Sigmoid colon (tissue), 7 donors: ENCODE measurements around the gene MAN2A1. TPM values are rescaled to one million over a fixed set of nuclear protein-coding genes. Genes with fewer than 3 reads are reported as not detected.

ENCODE experiments used
- DNase-seq: peaks from one replicate; pipeline ENCODE4 v3.0.0-alpha.2; 2019
- H3K27ac ChIP-seq, 4 donors: fragments of 200-600 bp; sonication (generic); one replicate each; pipeline ENCODE4 v1.5.1; 2016 to 2019; ENCODE audit warnings: mild to moderate bottlenecking in 1 of 4
- H3K27me3 ChIP-seq, 3 donors: fragments of 200-600 bp; sonication (generic); one replicate each; pipeline ENCODE4 v1.5.1; 2019; ENCODE audit warnings: mild to moderate bottlenecking in 1 of 3
- H3K36me3 ChIP-seq, 4 donors: fragments of 200-600 bp; sonication (generic); one replicate each; pipeline ENCODE4 v1.5.1; 2016 to 2019
- H3K4me1 ChIP-seq, 4 donors: fragments of 200-600 bp; sonication (generic); one replicate each; pipeline ENCODE4 v1.5.1; 2017 to 2019
- H3K4me3 ChIP-seq, 4 donors: fragments of 200-600 bp; sonication (generic); one replicate each; pipeline ENCODE4 v1.5.1; 2017 to 2019; ENCODE audit warnings: mild to moderate bottlenecking in 2 of 4, moderate library complexity in 1 of 4
- H3K9me3 ChIP-seq, 4 donors: fragments of 200-600 bp in 3 of 4; sonication (generic) in 3 of 4; one replicate each; pipeline versions ENCODE4 v1.5.1 to v1.6.1; 2013 to 2019
- CTCF ChIP-seq, 4 experiments: fragments of 450-650 bp in 3 of 4; fragments of 200-600 bp in 1 of 4; IDR thresholded peaks; one replicate each; pipeline ENCODE4 v1.5.1; 2016 to 2019; ENCODE audit warnings: antibody characterized with exemption in 4 of 4, mild to moderate bottlenecking in 3 of 4, moderate library complexity in 2 of 4
- EP300 ChIP-seq, 4 donors: sonication (generic); formaldehyde crosslinking; IDR thresholded peaks; one replicate each; pipeline ENCODE4 v1.6.1; 2017; ENCODE audit warnings: antibody characterized with exemption in 4 of 4
- POLR2A ChIP-seq, 2 donors: fragments of 450-650 bp; IDR thresholded peaks; one replicate each; pipeline ENCODE4 v1.6.1; 2016; ENCODE audit warnings: antibody characterized with exemption in 2 of 2, mild to moderate bottlenecking in 2 of 2, moderate library complexity in 2 of 2
- POLR2AphosphoS5 ChIP-seq, 4 donors: sonication (generic); formaldehyde crosslinking; IDR thresholded peaks; one replicate each; pipeline ENCODE4 v1.6.1; 2017; ENCODE audit warnings: antibody characterized with exemption in 4 of 4
- WGBS, 2 donors: extraction: QIAGEN DNeasy Blood & Tissue Kit; methylation state at CpG; one replicate each; pipeline ENCODE4 v1.1.7; 2013; 5-methylcytosine and 5-hydroxymethylcytosine counted together
- intact Hi-C: fragments of 100-400 bp; cut with DNase I; formaldehyde crosslinking; loops from one replicate; pipeline ENCODE4 v1.15.1; 2023
- polyA plus RNA-seq, 3 donors: library from polyadenylated mRNA; stranded (reverse); fragments of 200-250 nt; gene quantifications; one replicate each; pipeline ENCODE4 v1.2.3, GENCODE V29; 2013
- total RNA-seq, 4 donors: library from RNA; depleted of rRNA; stranded (reverse); fragments of >200 nt; gene quantifications; one replicate each; pipeline ENCODE4 v1.1.0, GENCODE V29; 2016
- donor health status: healthy with polysubstance abuse.
- donor health status: Bipolar disorder and iron deficiency.
- donor health status: healthy.

The MAN2A1 gene
- total and polyA plus RNA-seq, 7 donors, result 3.6 to 58.4 (median 40.2) TPM

- WGBS, 2 donors, result 69 to 90% methylated on average over 8 of the region's 8 CpGs
- Histone ChIP-seq H3K9me3 (no peaks in the 10 kb centered on the region), H3K27ac (no peak overlapping the region), H3K4me1 (peaks cover 0 to 12% (median 7%) of the 10 kb centered on the region in 4 donors), H3K36me3 (peaks cover 3 to 38% (median 13%) of the 10 kb centered on the region in 4 donors), H3K4me3 (no peak overlapping the region), H3K27me3 (no peaks in the 10 kb centered on the region)
- intact Hi-C loops, result no loop called here
- DNase-seq, result no peak
- no peak for TF ChIP-seq POLR2A (IDR thresholded peaks at IDR 0.05)
These were observed 167.8 kb downstream of the MAN2A1 start for GRCh38 chr5:109857405-109858031.

- Histone ChIP-seq H3K36me3 (peaks cover 3 to 38% (median 13%) of the 10 kb centered on the region in 4 donors), H3K9me3 (no peaks in the 10 kb centered on the region), H3K27me3 (no peaks in the 10 kb centered on the region), H3K4me3 (no peak overlapping the region), H3K4me1 (peaks cover 0 to 13% (median 11%) of the 10 kb centered on the region in 4 donors), H3K27ac (no peak overlapping the region)
- TF ChIP-seq POLR2AphosphoS5 (IDR thresholded peaks at IDR 0.05) (no peak), EP300 (IDR thresholded peaks at IDR 0.05) (no peak), CTCF (IDR thresholded peaks at IDR 0.05) (no peak), POLR2A (IDR thresholded peaks at IDR 0.05) (no peak)
- no peak for DNase-seq
- intact Hi-C loops, result no loop called here
These were observed 169.8 kb downstream of the MAN2A1 start for GRCh38 chr5:109859537-109859936.

GRCh38 chr5:109862301-109862700, 172.6 kb downstream of the MAN2A1 start:
- WGBS, 2 donors, result 87 to 98% methylated on average over 2 of the region's 2 CpGs
- H3K36me3 ChIP-seq, result peaks cover 0 to 19% (median 13%) of the 10 kb centered on the region in 4 donors
- H3K4me1 ChIP-seq, result peaks cover 0 to 21% (median 19%) of the 10 kb centered on the region in 4 donors
- H3K27me3 ChIP-seq, result no peaks in the 10 kb centered on the region
- intact Hi-C loops, result no loop called here
- TF ChIP-seq POLR2A (IDR thresholded peaks at IDR 0.05) (no peak), POLR2AphosphoS5 (IDR thresholded peaks at IDR 0.05) (no peak), EP300 (IDR thresholded peaks at IDR 0.05) (no peak), CTCF (IDR thresholded peaks at IDR 0.05) (no peak)
- no peak overlapping the region for H3K4me3 ChIP-seq
- no peaks in the 10 kb centered on the region for H3K9me3 ChIP-seq
- no peak overlapping the region for H3K27ac ChIP-seq
- DNase-seq, result no peak

GRCh38 chr5:109863752-109864151, 174.0 kb downstream of the MAN2A1 start:
- DNase-seq, result no peak
- intact Hi-C loops, result no loop called here
- H3K27me3 ChIP-seq, result no peaks in the 10 kb centered on the region
- H3K4me3 ChIP-seq, result no peak overlapping the region
- TF ChIP-seq EP300 (IDR thresholded peaks at IDR 0.05) (no peak), POLR2A (IDR thresholded peaks at IDR 0.05) (no peak), CTCF (IDR thresholded peaks at IDR 0.05) (no peak), POLR2AphosphoS5 (IDR thresholded peaks at IDR 0.05) (no peak)
- H3K36me3 ChIP-seq, result peaks cover 0 to 18% (median 8%) of the 10 kb centered on the region in 4 donors
- H3K27ac ChIP-seq, result peak overlapping the region in 1 of 4 donors; percentile 12
- H3K4me1 ChIP-seq, result peaks cover 0 to 21% (median 19%) of the 10 kb centered on the region in 4 donors
- WGBS, 2 donors, result 81 to 95% methylated on average over 1 of the region's 1 CpG
- no peaks in the 10 kb centered on the region for H3K9me3 ChIP-seq

- no peak for TF ChIP-seq POLR2A (IDR thresholded peaks at IDR 0.05)
- no peak for TF ChIP-seq EP300 (IDR thresholded peaks at IDR 0.05)
- TF ChIP-seq CTCF (IDR thresholded peaks at IDR 0.05), result no peak
- no peak for TF ChIP-seq POLR2AphosphoS5 (IDR thresholded peaks at IDR 0.05)
- Histone ChIP-seq H3K4me1 (peaks cover 0 to 21% (median 19%) of the 10 kb centered on the region in 4 donors), H3K27me3 (no peaks in the 10 kb centered on the region), H3K4me3 (no peak overlapping the region), H3K9me3 (no peaks in the 10 kb centered on the region), H3K36me3 (peaks cover 0 to 14% (median 6%) of the 10 kb centered on the region in 4 donors), H3K27ac (no peak overlapping the region)
- intact Hi-C loops, result no loop called here
- WGBS, 2 donors, result 53 to 71% methylated on average over 2 of the region's 2 CpGs
- no peak for DNase-seq
These were observed 175.9 kb downstream of the MAN2A1 start for GRCh38 chr5:109865637-109866036.
